ENCODE results near the gene SEMA3B.
A peak's percentile ranks its signal among the peaks of the same experiment; 100 is the strongest.

- TF ChIP-seq CTCF (IDR thresholded peaks at IDR 0.05): no peak
- TF ChIP-seq POLR2A (IDR thresholded peaks at IDR 0.05): peak in 1 of 2 donors; percentile 46
Measured at GRCh38 chr3:50264383-50264963, 4.5 kb upstream of the SEMA3B start.
